Measurements from ENCODE around the gene GDF7.

Gene GDF7

GRCh38 chr2:20649976-20650375 lies 17.0 kb upstream of the GDF7 start:
- Histone ChIP-seq H3K27ac (ENCODE audit: poor library complexity, severe bottlenecking) (no peak overlapping the region), H3K27me3 (ENCODE audit: insufficient read depth, poor library complexity, severe bottlenecking) (no peaks in the 10 kb centered on the region), H3K36me3 (ENCODE audit: low read depth) (no peaks in the 10 kb centered on the region), H3K9me3 (ENCODE audit: severe bottlenecking) (no peaks in the 10 kb centered on the region), H3K4me1 (ENCODE audit: insufficient read depth, poor library complexity, severe bottlenecking) (peaks cover 8% of the 10 kb centered on the region), H3K4me3 (ENCODE audit: severe bottlenecking) (peak overlapping the region; percentile 69)
- DNase-seq (ENCODE audit: low spot score) (no peak), ATAC-seq (ENCODE audit: low read depth) (no peak)
- TF ChIP-seq, protein P1, sequence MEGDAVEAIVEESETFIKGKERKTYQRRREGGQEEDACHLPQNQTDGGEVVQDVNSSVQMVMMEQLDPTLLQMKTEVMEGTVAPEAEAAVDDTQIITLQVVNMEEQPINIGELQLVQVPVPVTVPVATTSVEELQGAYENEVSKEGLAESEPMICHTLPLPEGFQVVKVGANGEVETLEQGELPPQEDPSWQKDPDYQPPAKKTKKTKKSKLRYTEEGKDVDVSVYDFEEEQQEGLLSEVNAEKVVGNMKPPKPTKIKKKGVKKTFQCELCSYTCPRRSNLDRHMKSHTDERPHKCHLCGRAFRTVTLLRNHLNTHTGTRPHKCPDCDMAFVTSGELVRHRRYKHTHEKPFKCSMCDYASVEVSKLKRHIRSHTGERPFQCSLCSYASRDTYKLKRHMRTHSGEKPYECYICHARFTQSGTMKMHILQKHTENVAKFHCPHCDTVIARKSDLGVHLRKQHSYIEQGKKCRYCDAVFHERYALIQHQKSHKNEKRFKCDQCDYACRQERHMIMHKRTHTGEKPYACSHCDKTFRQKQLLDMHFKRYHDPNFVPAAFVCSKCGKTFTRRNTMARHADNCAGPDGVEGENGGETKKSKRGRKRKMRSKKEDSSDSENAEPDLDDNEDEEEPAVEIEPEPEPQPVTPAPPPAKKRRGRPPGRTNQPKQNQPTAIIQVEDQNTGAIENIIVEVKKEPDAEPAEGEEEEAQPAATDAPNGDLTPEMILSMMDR (IDR thresholded peaks at IDR 0.05; ENCODE audit: poor library complexity, severe bottlenecking) = no peak

DNA sequence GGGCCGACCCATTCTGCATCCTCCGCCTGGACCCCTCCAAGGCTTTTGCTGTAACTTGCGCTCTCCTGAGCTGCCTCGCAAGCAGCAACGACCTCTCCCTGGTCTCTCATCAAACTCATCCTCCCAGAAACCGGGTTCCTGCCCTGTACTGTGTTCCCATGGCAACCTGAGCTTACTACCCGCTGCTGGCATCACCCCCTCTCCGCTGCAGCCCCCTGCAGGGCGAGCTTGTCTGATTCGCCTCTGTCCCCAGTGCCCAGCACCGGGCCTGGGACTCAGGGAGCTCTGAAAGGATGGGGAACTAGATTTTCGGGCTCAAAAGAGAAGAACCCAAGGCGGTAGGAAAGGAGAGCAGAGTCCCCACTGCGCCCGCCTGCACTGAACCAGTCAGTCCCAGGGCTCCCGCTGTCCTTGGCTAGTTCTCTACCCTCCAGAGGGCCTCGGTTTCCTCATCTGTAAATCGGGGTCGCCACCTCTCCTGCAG lies 16.5 kb upstream of the GDF7 start:
- ATAC-seq (ENCODE audit: low read depth) = peak; percentile 22
- no peak for DNase-seq (ENCODE audit: low spot score)

GRCh38 chr2:20650877-20651730 lies 15.8 kb upstream of the GDF7 start, which contains the start of gene HS1BP3:
HS1BP3 (minus strand) TSS chr2:20651098; CDS start chr2:20651063, 35 bp downstream.
- no peak for DNase-seq (ENCODE audit: low spot score)
- H3K27me3 ChIP-seq (ENCODE audit: insufficient read depth, poor library complexity, severe bottlenecking) = no peaks in the 10 kb centered on the region
- H3K9me3 ChIP-seq (ENCODE audit: severe bottlenecking) = no peaks in the 10 kb centered on the region
- ATAC-seq (ENCODE audit: low read depth) = peak; percentile 95
- no peaks in the 10 kb centered on the region for H3K36me3 ChIP-seq (ENCODE audit: low read depth)
- H3K27ac ChIP-seq (ENCODE audit: poor library complexity, severe bottlenecking) = peak within 1 kb of the TSS; percentile 20
- peak within 1 kb of the TSS; percentile 69 for H3K4me3 ChIP-seq (ENCODE audit: severe bottlenecking)
- TF ChIP-seq, protein P1 (IDR thresholded peaks at IDR 0.05; ENCODE audit: poor library complexity, severe bottlenecking) = peak; percentile 97
- peaks cover 8% of the 10 kb centered on the region for H3K4me1 ChIP-seq (ENCODE audit: insufficient read depth, poor library complexity, severe bottlenecking)

More for the DNA sequence above, 16.5 kb upstream of the GDF7 start:
- Histone ChIP-seq H3K36me3 (ENCODE audit: low read depth) (no peaks in the 10 kb centered on the region), H3K4me3 (ENCODE audit: severe bottlenecking) (peak overlapping the region; percentile 69), H3K4me1 (ENCODE audit: insufficient read depth, poor library complexity, severe bottlenecking) (peaks cover 8% of the 10 kb centered on the region), H3K9me3 (ENCODE audit: severe bottlenecking) (no peaks in the 10 kb centered on the region), H3K27me3 (ENCODE audit: insufficient read depth, poor library complexity, severe bottlenecking) (no peaks in the 10 kb centered on the region), H3K27ac (ENCODE audit: poor library complexity, severe bottlenecking) (peak overlapping the region; percentile 20)
- TF ChIP-seq, protein P1 (IDR thresholded peaks at IDR 0.05; ENCODE audit: poor library complexity, severe bottlenecking) = no peak

GRCh38 chr2:20651731-20652099 lies 15.2 kb upstream of the GDF7 start:
- Histone ChIP-seq H3K4me3 (ENCODE audit: severe bottlenecking) (no peak overlapping the region), H3K4me1 (ENCODE audit: insufficient read depth, poor library complexity, severe bottlenecking) (peaks cover 8% of the 10 kb centered on the region), H3K36me3 (ENCODE audit: low read depth) (no peaks in the 10 kb centered on the region), H3K9me3 (ENCODE audit: severe bottlenecking) (no peaks in the 10 kb centered on the region), H3K27ac (ENCODE audit: poor library complexity, severe bottlenecking) (peak overlapping the region; percentile 20), H3K27me3 (ENCODE audit: insufficient read depth, poor library complexity, severe bottlenecking) (no peaks in the 10 kb centered on the region)
- ATAC-seq (ENCODE audit: low read depth) (no peak), DNase-seq (ENCODE audit: low spot score) (no peak)
- TF ChIP-seq, protein P1 (IDR thresholded peaks at IDR 0.05; ENCODE audit: poor library complexity, severe bottlenecking) = no peak

GRCh38 chr2:20652141-20652540 lies 14.8 kb upstream of the GDF7 start:
- DNase-seq (ENCODE audit: low spot score) (no peak), ATAC-seq (ENCODE audit: low read depth) (no peak)
- H3K4me1 ChIP-seq (ENCODE audit: insufficient read depth, poor library complexity, severe bottlenecking) = peaks cover 8% of the 10 kb centered on the region
- no peaks in the 10 kb centered on the region for H3K9me3 ChIP-seq (ENCODE audit: severe bottlenecking)
- H3K27me3 ChIP-seq (ENCODE audit: insufficient read depth, poor library complexity, severe bottlenecking) = no peaks in the 10 kb centered on the region
- TF ChIP-seq, protein P1 (IDR thresholded peaks at IDR 0.05; ENCODE audit: poor library complexity, severe bottlenecking) = no peak
- no peak overlapping the region for H3K4me3 ChIP-seq (ENCODE audit: severe bottlenecking)
- no peak overlapping the region for H3K27ac ChIP-seq (ENCODE audit: poor library complexity, severe bottlenecking)
- H3K36me3 ChIP-seq (ENCODE audit: low read depth) = no peaks in the 10 kb centered on the region

Data from RWPE2 (cell line).